ENCODE measurements around the gene RPGRIP1L.

Gene RPGRIP1L

DNA sequence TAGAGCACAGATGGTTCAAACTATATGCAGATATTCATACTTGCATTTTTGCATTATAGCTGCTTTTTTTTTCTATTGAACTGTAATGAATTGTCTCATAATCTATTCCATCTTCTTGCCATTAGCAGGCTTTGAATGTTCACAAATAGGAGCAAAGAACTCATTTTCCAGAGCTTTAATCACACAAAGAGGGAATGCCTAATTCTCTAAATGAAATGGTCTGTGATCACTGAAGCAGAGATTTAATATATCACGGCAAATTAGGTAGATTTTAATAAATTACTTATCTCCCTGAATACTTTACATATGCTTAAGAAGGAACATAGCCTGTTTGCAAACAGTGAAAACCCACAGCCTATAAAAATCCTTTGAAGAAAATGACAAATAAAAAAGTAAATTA is 103.0 kb downstream of the RPGRIP1L start:
- no peak for DNase-seq (ENCODE audit: low read depth)

DNA sequence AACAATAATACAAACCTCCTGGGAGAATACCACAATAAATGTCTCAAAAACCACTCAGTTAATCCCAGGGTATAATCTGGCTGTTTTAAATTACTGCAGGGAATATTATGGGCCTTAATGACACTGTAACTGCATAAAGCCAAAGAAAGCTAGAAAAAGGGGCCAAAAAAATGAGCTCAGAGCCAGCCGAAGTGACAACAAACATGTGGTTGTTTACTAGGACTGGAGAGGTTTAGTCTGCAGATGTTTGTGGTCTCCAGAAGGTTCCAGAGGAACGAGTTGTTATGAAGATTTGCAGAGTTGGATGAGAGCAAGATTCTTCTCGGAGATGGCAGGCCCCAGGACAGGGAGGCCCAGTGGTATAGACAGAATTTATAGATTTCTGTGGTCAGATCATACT is 103.5 kb downstream of the RPGRIP1L start:
- DNase-seq (ENCODE audit: low read depth): no peak

DNA sequence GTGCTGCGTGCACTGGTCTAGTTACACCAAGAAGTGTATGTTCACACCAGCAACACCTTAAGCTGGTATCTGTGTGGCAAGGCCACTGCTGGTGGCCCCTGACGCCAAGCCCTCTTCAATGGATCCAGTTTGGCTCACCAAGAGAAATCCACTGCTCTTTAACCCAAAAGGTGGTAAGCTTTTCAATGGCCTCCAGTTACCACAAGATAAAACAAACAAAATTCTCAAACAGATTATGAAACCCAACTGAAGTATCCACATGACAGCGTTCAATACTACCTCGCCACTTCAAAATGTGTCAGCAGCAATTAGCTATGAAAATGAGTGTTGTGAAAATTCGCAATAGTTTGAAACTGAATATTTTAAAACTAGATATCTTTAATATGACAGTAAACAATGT is 104.1 kb downstream of the RPGRIP1L start:
- DNase-seq (ENCODE audit: low read depth): no peak

DNA sequence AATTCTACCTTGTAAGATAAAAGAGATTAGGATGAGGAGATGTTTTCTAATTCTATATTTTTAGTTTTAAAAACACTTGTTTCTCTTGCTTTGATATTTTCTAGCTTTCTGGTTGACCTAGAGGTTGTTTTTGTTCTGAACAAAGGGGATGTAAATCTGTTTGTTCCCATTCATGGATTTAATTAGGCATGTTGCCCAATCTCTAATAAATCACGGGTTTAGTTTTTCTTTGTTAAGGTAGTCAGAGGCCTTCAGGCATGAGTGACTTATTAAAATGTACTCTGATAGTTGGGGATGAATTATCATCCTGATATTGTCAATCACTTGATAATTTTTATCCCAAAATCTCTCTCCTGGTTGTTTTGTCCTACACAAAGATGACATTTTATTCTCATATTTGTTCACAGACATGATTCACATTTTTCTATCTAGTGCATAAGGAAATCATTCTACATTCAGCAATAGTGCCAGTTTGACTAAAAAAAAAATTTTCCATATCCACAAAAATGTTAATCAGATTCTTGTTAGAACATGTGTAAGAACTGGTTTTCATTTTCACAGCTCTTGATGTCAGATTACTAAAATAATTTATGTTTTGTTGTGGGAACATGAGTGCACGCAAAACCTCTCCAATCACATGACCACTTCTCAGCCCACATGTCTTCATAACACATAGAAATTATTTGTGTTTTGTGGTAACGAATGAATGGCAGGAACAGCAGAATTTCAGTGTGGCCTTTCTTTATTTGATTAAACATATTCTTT is 105.0 kb downstream of the RPGRIP1L start:
- DNase-seq (ENCODE audit: low read depth): no peak

DNA sequence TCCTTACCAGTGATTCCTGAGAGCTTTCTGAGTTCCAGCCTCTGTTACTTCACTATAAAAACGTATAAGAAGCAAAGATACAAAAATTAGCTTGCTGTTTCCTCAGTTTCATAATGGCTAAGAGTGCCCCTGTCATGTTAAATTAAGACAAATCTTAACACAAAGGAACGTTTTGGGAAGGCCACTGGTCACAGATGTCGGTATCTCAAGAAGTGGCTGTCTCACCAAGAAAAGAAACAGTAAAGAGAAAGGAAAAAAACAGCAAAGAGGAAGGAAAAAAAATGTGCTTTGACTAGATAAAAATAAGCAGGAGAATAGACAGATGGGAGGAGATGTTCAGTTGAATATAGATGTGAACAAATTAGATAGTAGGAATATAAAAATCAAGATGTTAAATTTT is 105.9 kb downstream of the RPGRIP1L start:
- DNase-seq (ENCODE audit: low read depth): no peak

DNA sequence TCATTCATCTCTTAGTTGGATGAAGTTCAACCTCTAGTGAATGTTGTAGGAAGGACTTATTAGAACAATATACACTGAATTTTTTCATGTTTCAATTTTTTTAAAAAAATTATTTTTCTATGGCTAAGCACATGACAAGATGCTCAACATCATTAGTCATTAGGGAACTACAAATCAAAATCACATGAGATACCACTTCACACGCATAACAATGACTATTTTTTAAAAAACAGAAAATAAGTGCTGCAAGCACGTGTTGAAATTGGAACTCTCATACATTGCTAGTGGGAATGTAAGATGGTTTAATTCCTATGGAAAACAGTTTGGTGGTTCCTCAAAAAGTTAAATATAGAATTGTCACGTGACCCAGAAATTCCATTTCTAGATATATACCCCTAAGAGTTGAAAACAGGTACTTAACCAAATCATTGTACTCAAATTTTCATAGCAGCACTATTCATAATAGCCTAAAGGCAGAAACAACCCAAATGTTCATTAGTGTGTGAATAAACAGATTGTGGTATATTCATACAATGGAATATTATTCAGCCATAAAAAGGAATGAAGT is 115.5 kb downstream of the RPGRIP1L start:
- DNase-seq (ENCODE audit: low read depth): no peak

DNA sequence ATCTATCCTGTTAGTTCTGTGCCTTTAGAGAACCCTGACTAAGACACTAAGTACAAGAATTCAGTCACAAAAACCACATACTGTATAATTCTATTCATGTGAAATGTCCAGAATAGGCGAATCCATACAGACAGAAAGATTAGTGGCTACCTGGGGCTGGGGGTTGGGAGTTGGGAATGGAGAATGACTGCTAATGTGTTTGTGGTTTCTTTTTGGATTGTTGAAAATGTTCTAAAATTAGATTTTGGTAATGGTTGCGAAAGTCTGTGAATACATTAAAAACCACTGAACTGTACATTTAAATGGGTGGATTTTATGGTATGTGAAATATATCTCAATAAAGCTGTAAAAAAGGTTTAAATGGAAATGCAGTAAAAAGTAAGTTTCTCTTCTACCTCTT is 120.3 kb downstream of the RPGRIP1L start:
- DNase-seq (ENCODE audit: low read depth): no peak

DNA sequence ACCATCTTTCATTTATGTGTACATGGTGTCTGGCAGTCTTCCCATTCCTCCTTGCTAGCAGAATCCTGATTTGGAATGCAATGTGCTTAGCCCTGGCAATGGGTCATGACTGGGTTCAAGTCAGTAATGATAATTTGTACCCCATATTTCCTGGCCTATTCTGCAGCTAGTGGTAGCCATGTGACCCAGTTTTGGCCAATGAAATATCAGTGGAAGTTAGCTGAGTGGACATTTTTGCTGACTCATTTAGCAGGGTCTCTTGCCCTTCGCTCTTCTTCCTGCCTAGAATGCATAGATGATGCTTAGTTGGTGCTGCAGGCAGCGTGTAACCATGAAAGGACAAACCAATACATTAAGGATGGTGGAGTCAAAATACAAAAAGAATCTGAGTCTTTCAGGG is 121.9 kb downstream of the RPGRIP1L start:
- no peak for DNase-seq (ENCODE audit: low read depth)

DNA sequence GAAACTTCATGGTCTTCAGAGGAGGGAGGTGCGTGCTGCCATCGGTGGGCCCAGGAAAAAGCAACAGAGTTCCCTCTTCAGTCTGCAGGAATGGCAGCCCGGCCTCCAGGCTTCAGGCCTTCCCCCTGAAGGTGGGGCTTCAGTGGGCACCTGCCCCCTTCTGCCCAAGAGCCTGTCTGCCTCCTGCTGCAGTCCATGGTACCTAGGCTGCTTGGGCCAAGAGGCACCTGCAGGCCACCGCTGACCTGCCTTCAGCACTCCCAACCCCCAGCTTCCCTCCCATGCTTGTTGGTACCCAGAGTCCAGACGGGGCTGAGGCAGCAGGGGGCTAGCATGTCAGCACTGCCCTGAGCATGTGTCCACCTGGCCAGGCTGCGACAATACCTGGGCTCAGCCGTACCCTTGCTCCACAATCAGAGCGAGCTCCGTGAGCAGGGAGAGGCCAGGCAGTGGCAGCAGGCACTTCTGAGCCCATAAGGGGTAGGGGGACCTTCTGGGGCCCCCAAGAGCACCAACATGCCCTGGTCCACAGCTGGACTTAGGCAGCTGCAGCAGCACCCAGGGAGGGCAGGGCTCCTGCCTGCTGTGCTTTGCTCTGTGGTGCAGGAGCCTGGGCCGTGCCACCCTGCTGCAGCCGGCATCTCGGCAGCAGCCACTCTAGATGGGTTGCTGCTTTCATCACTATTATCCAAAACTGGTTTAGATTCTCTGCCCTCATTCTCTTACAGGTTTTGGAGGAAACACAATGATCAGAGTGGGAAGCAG is 123.4 kb downstream of the RPGRIP1L start:
- no peak for DNase-seq (ENCODE audit: low read depth)

DNA sequence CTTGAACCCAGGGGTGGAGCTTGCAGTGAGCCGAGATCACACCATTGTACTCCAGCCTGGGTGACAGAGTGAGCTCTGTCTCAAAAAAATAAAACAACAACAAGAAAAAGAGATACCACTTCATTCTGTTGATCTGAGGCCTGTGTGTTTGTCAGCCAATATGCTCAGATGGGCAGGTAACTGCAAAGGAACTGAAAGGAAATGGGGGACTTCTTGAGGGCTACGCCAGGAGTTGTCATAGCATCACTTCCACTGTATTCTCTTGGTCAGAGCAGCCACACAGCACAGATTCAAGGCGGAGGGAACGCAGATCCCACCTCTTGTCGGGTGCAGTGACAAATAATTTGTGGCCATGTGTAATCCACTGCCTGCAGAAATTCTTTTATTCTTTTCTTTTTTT is 126.8 kb downstream of the RPGRIP1L start:
- no peak for DNase-seq (ENCODE audit: low read depth)

DNA sequence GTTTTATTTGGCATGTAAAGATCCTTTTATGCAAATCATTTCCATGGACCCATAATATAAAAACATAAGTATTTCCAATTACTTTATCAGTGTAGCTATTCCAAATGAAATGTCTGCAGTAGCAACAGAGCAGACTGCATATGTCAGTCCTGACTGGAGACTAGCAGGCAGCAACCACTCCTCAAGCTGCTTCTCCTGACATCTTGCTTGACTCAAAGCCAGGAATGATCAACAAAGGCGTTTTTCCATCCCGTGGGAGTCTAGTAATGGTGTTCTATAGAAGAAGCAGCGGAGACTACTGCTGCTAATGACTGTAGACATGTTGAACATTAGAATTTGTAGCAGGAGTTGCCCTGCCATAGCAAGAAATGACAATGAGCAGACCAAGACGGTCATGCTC is 127.4 kb downstream of the RPGRIP1L start:
- DNase-seq (ENCODE audit: low read depth): no peak

DNA sequence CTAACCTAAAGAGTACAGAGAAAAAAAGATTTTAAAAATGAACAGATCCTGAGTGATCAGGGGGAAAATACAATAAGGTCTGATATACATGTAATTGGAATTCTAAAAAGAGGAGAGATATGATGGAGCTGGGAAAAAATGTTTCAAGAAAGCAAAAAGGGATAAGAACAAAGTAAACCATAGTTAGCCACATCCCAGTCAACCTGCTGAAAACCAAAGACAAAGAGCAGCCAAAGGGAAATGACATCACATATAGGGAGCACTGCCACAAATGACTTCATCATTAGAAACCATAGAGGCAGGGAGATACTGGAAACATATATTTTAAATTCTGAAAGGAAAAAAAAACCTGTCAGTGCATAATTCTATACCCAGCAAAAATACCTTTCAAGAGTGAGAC is 131.9 kb downstream of the RPGRIP1L start:
- DNase-seq (ENCODE audit: low read depth): no peak

DNA sequence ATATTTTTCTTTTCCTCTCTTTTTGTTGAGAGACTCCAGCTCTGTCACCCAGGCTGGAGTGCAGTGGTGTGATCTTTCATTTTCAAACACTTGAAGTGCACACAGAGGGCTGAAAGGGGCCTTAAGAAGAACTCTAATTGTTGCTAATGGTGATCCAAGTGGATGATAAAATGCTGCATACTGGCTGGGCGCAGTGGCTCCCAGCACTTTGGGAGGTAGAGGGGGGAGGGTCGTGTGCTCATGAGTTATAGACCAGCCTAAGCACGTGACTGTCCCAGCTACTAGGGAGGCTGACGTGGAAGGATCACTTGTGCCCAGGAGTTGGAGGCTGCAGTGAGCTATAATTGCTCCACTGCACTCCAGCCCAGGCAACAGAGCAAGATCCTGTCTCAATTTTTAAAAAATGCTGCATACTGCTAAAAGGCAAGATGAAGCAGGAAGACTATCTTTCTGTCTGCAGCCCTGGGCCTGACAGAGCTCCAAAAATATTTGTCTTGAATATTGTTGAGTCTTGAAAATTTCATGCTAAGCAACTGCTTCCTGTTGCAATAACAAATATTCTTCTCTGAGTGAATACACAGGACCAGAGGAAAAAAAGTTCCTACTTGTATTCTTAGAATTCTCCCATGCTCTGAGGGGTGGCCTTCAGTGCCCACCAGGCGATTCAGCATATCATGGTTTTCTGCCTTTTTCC is 137.0 kb downstream of the RPGRIP1L start:
- no peak for DNase-seq (ENCODE audit: low read depth)

DNA sequence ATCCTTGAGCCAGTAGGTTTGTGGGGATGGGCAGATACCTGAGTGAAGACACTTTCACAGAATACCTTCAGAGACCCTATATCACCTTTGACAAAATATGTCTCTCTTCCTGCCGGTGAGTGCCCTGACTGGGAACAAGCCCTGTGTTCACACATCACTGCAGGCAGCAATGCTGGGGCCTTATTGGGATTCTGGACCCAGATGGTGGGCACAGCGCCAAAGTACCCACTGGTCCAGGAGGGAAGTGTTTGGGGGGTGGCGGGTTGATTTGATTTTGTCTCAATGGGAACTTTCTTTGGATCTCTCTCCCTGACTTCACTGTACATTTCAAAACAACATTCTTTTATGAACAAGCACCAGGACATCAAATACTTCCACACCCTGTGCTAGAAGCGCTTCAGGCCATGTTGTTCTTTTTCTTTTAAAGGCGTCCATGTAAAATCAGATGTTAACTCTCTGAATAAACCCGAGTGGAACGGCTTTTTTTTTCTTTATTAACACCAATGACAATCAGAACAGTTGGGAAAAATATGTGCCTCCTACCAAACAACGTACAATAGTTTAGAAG is 138.3 kb downstream of the RPGRIP1L start:
- DNase-seq (ENCODE audit: low read depth): no peak

DNA sequence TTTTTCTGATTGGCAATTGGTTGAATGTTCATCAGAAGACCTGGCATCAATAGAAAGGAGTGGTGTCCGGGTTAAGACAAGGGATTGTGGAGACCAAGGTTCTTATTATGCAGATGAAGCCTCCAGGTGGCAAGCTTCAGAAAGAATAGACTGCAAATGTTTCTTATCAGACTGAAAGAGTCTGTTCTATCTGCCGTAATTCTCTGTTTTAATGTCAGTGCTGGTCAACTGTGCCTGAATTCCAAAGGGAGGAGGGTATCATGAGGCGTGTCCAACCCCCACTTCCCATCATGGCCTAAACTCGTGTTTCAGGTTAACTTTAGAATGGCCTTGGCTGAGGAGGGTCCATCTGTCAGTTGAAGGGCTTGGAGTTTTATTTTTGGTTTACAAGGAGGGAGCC is 140.2 kb downstream of the RPGRIP1L start:
- no peak for DNase-seq (ENCODE audit: low read depth)

DNA sequence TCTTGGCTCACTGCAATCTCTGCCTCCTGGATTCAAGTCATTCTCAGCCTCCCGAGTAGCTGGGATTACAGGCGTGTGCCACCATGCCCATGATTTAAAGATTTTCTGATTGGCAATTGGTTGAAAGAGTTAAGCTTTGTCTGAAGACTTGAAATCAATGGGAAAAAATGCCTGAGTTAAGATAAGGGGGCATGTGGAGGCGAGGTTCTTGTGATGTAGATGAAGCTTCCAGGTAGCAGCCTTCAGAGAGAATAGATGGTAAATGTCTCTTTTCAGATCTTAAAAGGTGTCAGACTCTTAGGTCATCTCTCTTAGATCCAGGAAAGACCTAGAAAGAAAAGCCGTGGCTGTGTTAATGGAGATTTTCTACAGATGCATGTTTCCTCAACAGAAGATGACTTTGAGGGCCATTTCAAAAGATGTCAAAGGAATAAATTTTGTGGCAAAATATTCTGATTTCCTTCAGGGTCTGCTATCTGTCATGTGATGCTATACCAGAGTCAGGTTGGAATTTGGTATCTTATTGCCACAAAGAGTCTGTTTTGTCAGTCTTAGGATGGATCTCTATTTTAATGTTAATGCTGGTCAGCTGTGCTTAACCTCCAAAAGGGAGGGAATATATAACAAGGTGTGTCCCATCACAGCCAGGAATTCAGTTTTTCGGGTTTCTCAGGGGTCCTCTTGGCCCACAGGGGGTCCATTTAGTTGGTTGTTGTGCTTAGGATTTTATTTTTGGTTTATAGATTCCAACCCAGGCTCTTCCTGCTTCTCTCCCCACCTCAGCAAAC is 142.4 kb downstream of the RPGRIP1L start:
- DNase-seq (ENCODE audit: low read depth): no peak

DNA sequence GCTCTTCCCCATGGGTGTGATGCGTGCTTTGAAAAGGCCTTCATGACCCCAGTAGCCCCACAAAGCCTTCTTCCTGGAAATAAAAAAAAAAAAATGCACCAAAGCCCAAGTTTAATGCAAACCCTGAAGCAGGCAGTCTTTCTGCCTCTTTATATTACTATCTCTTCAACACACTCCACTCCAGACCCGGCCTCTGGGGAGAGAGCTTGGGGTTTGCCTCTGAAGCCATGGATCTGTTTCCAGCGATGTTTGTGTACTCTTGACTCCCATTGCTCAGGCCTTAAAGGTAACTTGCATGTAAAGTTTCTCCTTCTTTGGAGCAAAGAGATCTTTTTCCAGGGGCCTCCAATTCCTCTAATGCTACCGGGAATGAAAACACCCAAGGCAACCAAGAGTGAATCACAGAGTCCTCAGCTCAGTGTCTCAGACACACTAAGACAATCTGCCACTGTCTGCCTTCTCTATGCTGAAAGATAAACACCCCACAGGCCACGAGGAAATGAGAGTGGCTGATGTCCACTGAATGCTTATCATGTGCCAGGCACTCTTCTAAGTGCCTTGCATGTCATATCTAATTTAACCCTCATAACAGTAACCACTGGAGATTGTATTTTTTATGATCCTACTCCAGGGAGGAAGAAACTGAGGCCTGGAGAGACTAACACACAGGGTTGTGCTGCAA is 144.2 kb downstream of the RPGRIP1L start:
- DNase-seq (ENCODE audit: low read depth): no peak

DNA sequence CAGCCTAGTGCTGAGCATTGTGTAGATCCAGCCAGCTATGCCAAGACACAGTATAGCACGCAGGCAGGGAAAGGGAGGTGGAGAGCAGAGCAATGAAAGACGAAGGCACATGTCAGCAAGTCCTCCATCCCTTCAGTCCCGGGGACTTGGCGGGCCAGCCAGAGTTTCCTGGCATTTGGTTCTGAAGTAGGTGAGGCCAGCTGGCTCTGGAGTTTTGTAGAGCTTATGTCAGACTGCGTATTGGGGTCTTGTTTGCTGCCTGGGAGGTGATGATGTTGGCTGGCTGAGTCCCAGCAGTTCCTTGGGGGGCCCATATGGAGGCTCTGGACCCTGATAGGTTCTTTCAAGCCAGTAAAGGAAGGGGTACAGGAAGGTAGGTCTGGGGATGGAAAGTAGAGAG is 144.9 kb downstream of the RPGRIP1L start:
- DNase-seq (ENCODE audit: low read depth): no peak

DNA sequence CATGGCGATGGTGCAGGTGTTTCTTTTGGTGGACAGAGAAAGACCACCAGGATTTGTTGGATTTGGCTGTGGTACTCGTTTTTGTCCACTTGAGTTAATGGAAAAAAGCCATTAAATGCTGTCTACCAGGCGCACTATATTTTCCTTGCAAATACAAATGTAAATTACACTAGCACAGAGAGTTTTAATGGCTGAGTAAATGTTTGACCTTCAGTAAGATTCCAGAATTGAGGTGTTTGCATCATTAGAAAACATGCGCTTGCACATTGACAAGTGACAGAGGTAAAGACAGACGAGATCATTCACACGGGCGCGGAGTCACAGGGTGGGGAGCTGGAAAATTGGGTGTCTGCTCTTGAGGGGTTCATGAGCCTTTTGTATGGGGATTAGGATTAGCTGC is 147.1 kb downstream of the RPGRIP1L start:
- no peak for DNase-seq (ENCODE audit: low read depth)

DNA sequence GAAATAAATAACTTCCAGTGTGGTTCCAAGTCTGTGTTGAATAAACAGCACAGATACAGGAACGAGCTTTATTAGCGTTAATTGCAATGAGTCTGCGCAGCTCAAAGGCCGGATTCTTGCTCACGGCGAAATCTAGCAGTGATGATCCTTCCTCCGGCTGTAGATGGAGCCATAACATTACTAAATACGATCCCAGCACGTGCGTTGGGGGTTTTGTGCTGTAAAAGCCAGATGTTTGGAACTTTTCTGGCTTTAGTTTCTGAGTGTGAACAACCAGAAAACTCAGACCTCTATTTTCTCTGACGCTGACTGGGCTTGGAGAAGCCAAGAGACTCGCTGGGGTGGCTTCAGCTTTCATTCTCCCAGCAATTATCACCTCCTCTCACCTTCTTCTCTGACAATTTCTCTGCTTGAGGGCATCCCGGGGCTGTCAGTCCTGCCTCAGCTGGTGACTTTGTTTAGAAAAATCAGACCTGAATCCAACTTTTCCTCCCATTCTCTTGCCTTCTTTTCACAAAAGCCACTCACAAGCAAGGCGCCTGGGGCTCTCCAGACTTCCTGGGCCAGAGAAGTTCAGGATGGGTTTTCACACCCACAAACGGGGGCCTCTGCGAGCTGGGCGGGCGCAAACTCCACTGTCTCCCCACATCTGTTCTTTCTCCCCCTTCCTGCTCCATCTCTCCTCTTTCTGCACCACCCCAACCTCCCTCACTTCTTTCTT is 153.5 kb downstream of the RPGRIP1L start:
- DNase-seq (ENCODE audit: low read depth): peak; percentile 84

Data from ELR (cell line).